ENCODE measurements around the gene C17orf67. TPM values are rescaled to one million over a fixed set of nuclear protein-coding genes. Genes with fewer than 3 reads are reported as not detected.

Gene C17orf67
- total and polyA plus RNA-seq, 10 of the 15 experiments (the other 5 are each of a cell fraction or from before 2014, with no cell fraction given): 0.24 to 3.3 (median 0.89) TPM

DNA sequence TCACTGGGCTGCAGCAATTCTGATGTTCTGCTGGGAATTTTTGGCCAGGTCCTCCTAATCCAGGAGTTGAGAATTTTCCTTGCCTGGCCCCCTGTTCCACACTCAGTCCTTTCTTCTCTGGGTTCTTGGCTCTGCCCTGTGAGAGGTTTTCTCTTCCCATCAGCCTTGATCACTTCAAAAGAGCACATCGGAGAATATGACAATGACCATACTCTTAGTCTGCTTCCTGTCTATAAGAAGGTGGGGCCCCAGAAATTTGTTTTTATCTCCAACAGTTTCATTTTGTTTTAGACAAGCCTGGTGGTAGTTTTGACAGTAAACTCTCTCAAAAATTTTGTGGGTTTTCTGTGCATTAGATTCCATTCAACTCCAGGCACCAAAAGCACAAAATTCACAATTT lies 70.7 kb downstream of the C17orf67 start:
- no peaks in the 10 kb centered on the region for H3K36me3 ChIP-seq (ENCODE audit: control insufficient read depth in 2 of 2, insufficient read depth in 2 of 2, low read length in 1 of 2)
- H3K4me3 ChIP-seq: no peak overlapping the region
- H3K4me2 ChIP-seq (ENCODE audit: control insufficient read depth, insufficient read depth): no peak overlapping the region
- TF ChIP-seq TARDBP (IDR thresholded peaks at IDR 0.05; ENCODE audit: borderline replicate concordance) (no peak), NR2C2 (IDR thresholded peaks at IDR 0.05; ENCODE audit: borderline replicate concordance, control insufficient read depth, insufficient read length, low read depth) (no peak), JUND (IDR thresholded peaks at IDR 0.05; ENCODE audit: low read depth, low read length) (no peak), ZNF207 (IDR thresholded peaks at IDR 0.05; ENCODE audit: borderline replicate concordance) (no peak), YBX1 (IDR thresholded peaks at IDR 0.05) (no peak), FOS (IDR thresholded peaks at IDR 0.05; ENCODE audit: borderline replicate concordance, extremely low read depth, insufficient read length) (no peak), RELA (IDR thresholded peaks at IDR 0.05; ENCODE audit: borderline replicate concordance, partially characterized antibody) (no peak), NBN (IDR thresholded peaks at IDR 0.05) (no peak), SUZ12 (IDR thresholded peaks at IDR 0.05; ENCODE audit: unreplicated experiment) (no peak)
- TF ChIP-seq, protein P1, sequence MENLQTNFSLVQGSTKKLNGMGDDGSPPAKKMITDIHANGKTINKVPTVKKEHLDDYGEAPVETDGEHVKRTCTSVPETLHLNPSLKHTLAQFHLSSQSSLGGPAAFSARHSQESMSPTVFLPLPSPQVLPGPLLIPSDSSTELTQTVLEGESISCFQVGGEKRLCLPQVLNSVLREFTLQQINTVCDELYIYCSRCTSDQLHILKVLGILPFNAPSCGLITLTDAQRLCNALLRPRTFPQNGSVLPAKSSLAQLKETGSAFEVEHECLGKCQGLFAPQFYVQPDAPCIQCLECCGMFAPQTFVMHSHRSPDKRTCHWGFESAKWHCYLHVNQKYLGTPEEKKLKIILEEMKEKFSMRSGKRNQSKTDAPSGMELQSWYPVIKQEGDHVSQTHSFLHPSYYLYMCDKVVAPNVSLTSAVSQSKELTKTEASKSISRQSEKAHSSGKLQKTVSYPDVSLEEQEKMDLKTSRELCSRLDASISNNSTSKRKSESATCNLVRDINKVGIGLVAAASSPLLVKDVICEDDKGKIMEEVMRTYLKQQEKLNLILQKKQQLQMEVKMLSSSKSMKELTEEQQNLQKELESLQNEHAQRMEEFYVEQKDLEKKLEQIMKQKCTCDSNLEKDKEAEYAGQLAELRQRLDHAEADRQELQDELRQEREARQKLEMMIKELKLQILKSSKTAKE (IDR thresholded peaks at IDR 0.05; ENCODE audit: low read depth, poor library complexity, severe bottlenecking): no peak
- TF ChIP-seq, protein P2, sequence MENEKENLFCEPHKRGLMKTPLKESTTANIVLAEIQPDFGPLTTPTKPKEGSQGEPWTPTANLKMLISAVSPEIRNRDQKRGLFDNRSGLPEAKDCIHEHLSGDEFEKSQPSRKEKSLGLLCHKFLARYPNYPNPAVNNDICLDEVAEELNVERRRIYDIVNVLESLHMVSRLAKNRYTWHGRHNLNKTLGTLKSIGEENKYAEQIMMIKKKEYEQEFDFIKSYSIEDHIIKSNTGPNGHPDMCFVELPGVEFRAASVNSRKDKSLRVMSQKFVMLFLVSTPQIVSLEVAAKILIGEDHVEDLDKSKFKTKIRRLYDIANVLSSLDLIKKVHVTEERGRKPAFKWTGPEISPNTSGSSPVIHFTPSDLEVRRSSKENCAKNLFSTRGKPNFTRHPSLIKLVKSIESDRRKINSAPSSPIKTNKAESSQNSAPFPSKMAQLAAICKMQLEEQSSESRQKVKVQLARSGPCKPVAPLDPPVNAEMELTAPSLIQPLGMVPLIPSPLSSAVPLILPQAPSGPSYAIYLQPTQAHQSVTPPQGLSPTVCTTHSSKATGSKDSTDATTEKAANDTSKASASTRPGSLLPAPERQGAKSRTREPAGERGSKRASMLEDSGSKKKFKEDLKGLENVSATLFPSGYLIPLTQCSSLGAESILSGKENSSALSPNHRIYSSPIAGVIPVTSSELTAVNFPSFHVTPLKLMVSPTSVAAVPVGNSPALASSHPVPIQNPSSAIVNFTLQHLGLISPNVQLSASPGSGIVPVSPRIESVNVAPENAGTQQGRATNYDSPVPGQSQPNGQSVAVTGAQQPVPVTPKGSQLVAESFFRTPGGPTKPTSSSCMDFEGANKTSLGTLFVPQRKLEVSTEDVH (IDR thresholded peaks at IDR 0.05; ENCODE audit: low read depth, partially characterized antibody): no peak
- H3K4me1 ChIP-seq (ENCODE audit: control insufficient read depth, insufficient read depth, low read length): no peaks in the 10 kb centered on the region
- H3K27me3 ChIP-seq (replicated peaks in 1 of 2; ENCODE audit: control insufficient read depth in 2 of 2, insufficient read depth in 2 of 2, low read length in 1 of 2): peaks cover 2 to 4% of the 10 kb centered on the region in 2 experiments; a peak in 2 of 4 replicates
- no peak for FAIRE-seq
- ChIA-PET CTCF (interaction anchor here (1.1 to 1.3 kb wide), 3 partner anchors 17 to 47 kb away, joined by 3 read pairs; no protein-coding TSS in a partner anchor), RAD21 (ENCODE audit: unreplicated experiment) (no interaction called here), POLR2A (interaction anchor here (0.6 kb wide), 1 partner anchor 1935 kb away, joined by 3 read pairs; no protein-coding TSS in a partner anchor), SMC1A (ENCODE audit: uncharacterized antibody, unreplicated experiment) (no interaction called here)
- intact Hi-C loops (cut with micrococcal nuclease; ENCODE audit: unreplicated experiment): no loop called here
- H2AFZ ChIP-seq (ENCODE audit: control insufficient read depth, low read depth, low read length): no peak overlapping the region
- no peaks in the 10 kb centered on the region for H4K20me1 ChIP-seq (ENCODE audit: control insufficient read depth, insufficient read depth)
- H3K27ac ChIP-seq (ENCODE audit: control insufficient read depth, insufficient read depth): no peak overlapping the region
- no peaks in the 10 kb centered on the region; the same call in 2 of the 3 replicates for H3K9me3 ChIP-seq (replicated peaks; ENCODE audit: control insufficient read depth, insufficient read depth, low read length)
- in situ Hi-C loops (cut with MboI): no loop called here
- ATAC-seq: no peak
- no peak for DNase-seq (ENCODE audit: low read depth, low spot score)
- H3K9ac ChIP-seq (ENCODE audit: control insufficient read depth, insufficient read depth, low read length): no peak overlapping the region
- WGBS (ENCODE audit: insufficient coverage, insufficient replicate concordance, low lambda C conversion rate, missing lambda C conversion rate): 58% methylated on average over 1 of the region's 1 CpG
- no peaks in the 10 kb centered on the region for H3K79me2 ChIP-seq (ENCODE audit: control insufficient read depth, insufficient read depth, low read length)
- no TSS peak for BruUV-seq (replicated peaks)
